ENCODE measurements around the gene PDIA6. TPM values are rescaled to one million over a fixed set of nuclear protein-coding genes. Genes with fewer than 3 reads are reported as not detected.

The PDIA6 gene
- total and polyA plus RNA-seq, 10 of the 15 experiments (the other 5 are each of a cell fraction or from before 2014, with no cell fraction given): 148 to 526 (median 209) TPM

- Histone ChIP-seq H3K9ac (ENCODE audit: control insufficient read depth, insufficient read depth, low read length) (no peak overlapping the region), H3K27me3 (replicated peaks in 1 of 2; ENCODE audit: control insufficient read depth in 2 of 2, insufficient read depth in 2 of 2, low read length in 1 of 2) (no peaks in the 10 kb centered on the region; a peak in 4 of 4 replicates), H3K27ac (ENCODE audit: control insufficient read depth, insufficient read depth) (no peak overlapping the region), H4K20me1 (ENCODE audit: control insufficient read depth, insufficient read depth) (no peaks in the 10 kb centered on the region; the same call in 1 of the 2 replicates), H3K4me1 (ENCODE audit: control insufficient read depth, insufficient read depth, low read length) (peaks cover 14% of the 10 kb centered on the region), H2AFZ (ENCODE audit: control insufficient read depth, low read depth, low read length) (no peak overlapping the region), H3K36me3 (ENCODE audit: control insufficient read depth in 2 of 2, insufficient read depth in 2 of 2, low read length in 1 of 2) (no peaks in the 10 kb centered on the region), H3K79me2 (ENCODE audit: control insufficient read depth, insufficient read depth, low read length) (no peaks in the 10 kb centered on the region), H3K4me3 (no peak overlapping the region), H3K4me2 (ENCODE audit: control insufficient read depth, insufficient read depth) (no peak overlapping the region), H3K9me3 (replicated peaks; ENCODE audit: control insufficient read depth, insufficient read depth, low read length) (no peaks in the 10 kb centered on the region)
- WGBS (ENCODE audit: insufficient coverage, insufficient replicate concordance, low lambda C conversion rate, missing lambda C conversion rate): 63% methylated on average over 6 of the region's 6 CpGs
- ATAC-seq: no peak
- no peak for FAIRE-seq
- no TSS peak for BruUV-seq (replicated peaks)
- no peak for DNase-seq (ENCODE audit: low read depth, low spot score)
- SMC1A ChIA-PET (ENCODE audit: uncharacterized antibody, unreplicated experiment): no interaction called here
- in situ Hi-C loops (cut with MboI): no loop called here
- intact Hi-C loops (cut with micrococcal nuclease; ENCODE audit: unreplicated experiment): no loop called here
- CTCF ChIA-PET: no interaction called here
- RAD21 ChIA-PET (ENCODE audit: unreplicated experiment): no interaction called here
- TF ChIP-seq EED (IDR thresholded peaks at IDR 0.05; ENCODE audit: low read depth): no peak
- no peak for TF ChIP-seq TARDBP (IDR thresholded peaks at IDR 0.05; ENCODE audit: borderline replicate concordance)
- no peak for TF ChIP-seq STAT3 (IDR thresholded peaks at IDR 0.05; ENCODE audit: low read depth, low read length)
- TF ChIP-seq TAF1 (IDR thresholded peaks at IDR 0.05; ENCODE audit: borderline replicate concordance, low read depth, low read length): no peak
- TF ChIP-seq, protein P1, sequence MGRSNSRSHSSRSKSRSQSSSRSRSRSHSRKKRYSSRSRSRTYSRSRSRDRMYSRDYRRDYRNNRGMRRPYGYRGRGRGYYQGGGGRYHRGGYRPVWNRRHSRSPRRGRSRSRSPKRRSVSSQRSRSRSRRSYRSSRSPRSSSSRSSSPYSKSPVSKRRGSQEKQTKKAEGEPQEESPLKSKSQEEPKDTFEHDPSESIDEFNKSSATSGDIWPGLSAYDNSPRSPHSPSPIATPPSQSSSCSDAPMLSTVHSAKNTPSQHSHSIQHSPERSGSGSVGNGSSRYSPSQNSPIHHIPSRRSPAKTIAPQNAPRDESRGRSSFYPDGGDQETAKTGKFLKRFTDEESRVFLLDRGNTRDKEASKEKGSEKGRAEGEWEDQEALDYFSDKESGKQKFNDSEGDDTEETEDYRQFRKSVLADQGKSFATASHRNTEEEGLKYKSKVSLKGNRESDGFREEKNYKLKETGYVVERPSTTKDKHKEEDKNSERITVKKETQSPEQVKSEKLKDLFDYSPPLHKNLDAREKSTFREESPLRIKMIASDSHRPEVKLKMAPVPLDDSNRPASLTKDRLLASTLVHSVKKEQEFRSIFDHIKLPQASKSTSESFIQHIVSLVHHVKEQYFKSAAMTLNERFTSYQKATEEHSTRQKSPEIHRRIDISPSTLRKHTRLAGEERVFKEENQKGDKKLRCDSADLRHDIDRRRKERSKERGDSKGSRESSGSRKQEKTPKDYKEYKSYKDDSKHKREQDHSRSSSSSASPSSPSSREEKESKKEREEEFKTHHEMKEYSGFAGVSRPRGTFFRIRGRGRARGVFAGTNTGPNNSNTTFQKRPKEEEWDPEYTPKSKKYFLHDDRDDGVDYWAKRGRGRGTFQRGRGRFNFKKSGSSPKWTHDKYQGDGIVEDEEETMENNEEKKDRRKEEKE (IDR thresholded peaks at IDR 0.05): no peak
- TF ChIP-seq, protein P2, sequence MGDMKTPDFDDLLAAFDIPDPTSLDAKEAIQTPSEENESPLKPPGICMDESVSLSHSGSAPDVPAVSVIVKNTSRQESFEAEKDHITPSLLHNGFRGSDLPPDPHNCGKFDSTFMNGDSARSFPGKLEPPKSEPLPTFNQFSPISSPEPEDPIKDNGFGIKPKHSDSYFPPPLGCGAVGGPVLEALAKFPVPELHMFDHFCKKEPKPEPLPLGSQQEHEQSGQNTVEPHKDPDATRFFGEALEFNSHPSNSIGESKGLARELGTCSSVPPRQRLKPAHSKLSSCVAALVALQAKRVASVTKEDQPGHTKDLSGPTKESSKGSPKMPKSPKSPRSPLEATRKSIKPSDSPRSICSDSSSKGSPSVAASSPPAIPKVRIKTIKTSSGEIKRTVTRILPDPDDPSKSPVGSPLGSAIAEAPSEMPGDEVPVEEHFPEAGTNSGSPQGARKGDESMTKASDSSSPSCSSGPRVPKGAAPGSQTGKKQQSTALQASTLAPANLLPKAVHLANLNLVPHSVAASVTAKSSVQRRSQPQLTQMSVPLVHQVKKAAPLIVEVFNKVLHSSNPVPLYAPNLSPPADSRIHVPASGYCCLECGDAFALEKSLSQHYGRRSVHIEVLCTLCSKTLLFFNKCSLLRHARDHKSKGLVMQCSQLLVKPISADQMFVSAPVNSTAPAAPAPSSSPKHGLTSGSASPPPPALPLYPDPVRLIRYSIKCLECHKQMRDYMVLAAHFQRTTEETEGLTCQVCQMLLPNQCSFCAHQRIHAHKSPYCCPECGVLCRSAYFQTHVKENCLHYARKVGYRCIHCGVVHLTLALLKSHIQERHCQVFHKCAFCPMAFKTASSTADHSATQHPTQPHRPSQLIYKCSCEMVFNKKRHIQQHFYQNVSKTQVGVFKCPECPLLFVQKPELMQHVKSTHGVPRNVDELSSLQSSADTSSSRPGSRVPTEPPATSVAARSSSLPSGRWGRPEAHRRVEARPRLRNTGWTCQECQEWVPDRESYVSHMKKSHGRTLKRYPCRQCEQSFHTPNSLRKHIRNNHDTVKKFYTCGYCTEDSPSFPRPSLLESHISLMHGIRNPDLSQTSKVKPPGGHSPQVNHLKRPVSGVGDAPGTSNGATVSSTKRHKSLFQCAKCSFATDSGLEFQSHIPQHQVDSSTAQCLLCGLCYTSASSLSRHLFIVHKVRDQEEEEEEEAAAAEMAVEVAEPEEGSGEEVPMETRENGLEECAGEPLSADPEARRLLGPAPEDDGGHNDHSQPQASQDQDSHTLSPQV (IDR thresholded peaks at IDR 0.05): no peak
- no peak for TF ChIP-seq CREB1 (IDR thresholded peaks at IDR 0.05; ENCODE audit: low read depth)
- no peak for TF ChIP-seq ZZZ3 (IDR thresholded peaks at IDR 0.05; ENCODE audit: control insufficient read depth, insufficient read length, low read depth)
- TF ChIP-seq ZSCAN29 (IDR thresholded peaks at IDR 0.05): no peak
- no peak for TF ChIP-seq SUZ12 (IDR thresholded peaks at IDR 0.05; ENCODE audit: unreplicated experiment)
- no peak for TF ChIP-seq MYC (IDR thresholded peaks at IDR 0.05; ENCODE audit: insufficient read depth, insufficient read length, insufficient replicate concordance, low read length, severe bottlenecking)
- TF ChIP-seq NBN (IDR thresholded peaks at IDR 0.05): no peak
- no peak for TF ChIP-seq TBL1XR1 (IDR thresholded peaks at IDR 0.05; ENCODE audit: low read depth, low read length)
- no peak for TF ChIP-seq POU2F2 (IDR thresholded peaks at IDR 0.05; ENCODE audit: borderline replicate concordance, low read depth, low read length)
- no peak for TF ChIP-seq ETV6 (conservative IDR thresholded peaks at IDR 0.05 in 1 of 2, IDR thresholded peaks at IDR 0.05 in 1 of 2; ENCODE audit: borderline replicate concordance in 1 of 2, low read depth in 1 of 2)
- no peak for TF ChIP-seq SUPT20H (IDR thresholded peaks at IDR 0.05; ENCODE audit: borderline replicate concordance, control insufficient read depth, low read depth, low read length)
- POLR2A ChIA-PET: no interaction called here
These were observed 46.7 kb upstream of the PDIA6 start for GRCh38 chr2:10859278-10859677.

Measured in GM12878 (cell line).